GM13976 (cell line): ENCODE results near the gene C6orf141.
A peak's percentile ranks its signal among the peaks of the same experiment; 100 is the strongest.

Experiments
- DNase-seq: peaks from one replicate; pipeline ENCODE4 v3.0.0; 2012; ENCODE audit warnings: low spot score
- CTCF ChIP-seq: IDR thresholded peaks from 2 replicates; pipeline ENCODE4 v1.5.1; 2012; ENCODE audit warnings: borderline replicate concordance, mild to moderate bottlenecking; ENCODE audit not compliant: insufficient read depth; ENCODE audit errors: extremely low read depth, missing control alignments, control extremely low read depth
- in situ Hi-C: fragments of 300-500 bp; cut with MboI; formaldehyde crosslinking; loops from one replicate; pipeline ENCODE4 v1.12.0; 2022; ENCODE audit warnings: low sequenced_read_pairs, mixed read lengths, inconsistent platforms; ENCODE audit not compliant: unreplicated experiment

Gene C6orf141

GRCh38 chr6:49524541-49524940 lies 25.9 kb upstream of the C6orf141 start:
- in situ Hi-C loops = no loop called here
- no peak for DNase-seq
- TF ChIP-seq CTCF = no peak

GRCh38 chr6:49526598-49526997 lies 23.9 kb upstream of the C6orf141 start:
- in situ Hi-C loops = no loop called here
- DNase-seq = no peak
- TF ChIP-seq CTCF = no peak

GRCh38 chr6:49527320-49527719 lies 23.1 kb upstream of the C6orf141 start:
- TF ChIP-seq CTCF = no peak
- in situ Hi-C loops = no loop called here
- no peak for DNase-seq

GRCh38 chr6:49528571-49528970 lies 21.9 kb upstream of the C6orf141 start:
- in situ Hi-C loops = no loop called here
- no peak for TF ChIP-seq CTCF

GRCh38 chr6:49530141-49530776 lies 20.2 kb upstream of the C6orf141 start:
- in situ Hi-C loops = no loop called here
- no peak for DNase-seq
- no peak for TF ChIP-seq CTCF

More at GRCh38 chr6:49528571-49528970, 21.9 kb upstream of the C6orf141 start:
- DNase-seq = no peak

- in situ Hi-C loops = no loop called here
- peak; percentile 73 for TF ChIP-seq CTCF
- peak; percentile 41 for DNase-seq
Observed at GRCh38 chr6:49531774-49532569, 18.5 kb upstream of the C6orf141 start.
